ENCODE measurements around the gene POU3F3. TPM values are rescaled to one million over a fixed set of nuclear protein-coding genes. Genes with fewer than 3 reads are reported as not detected.

The POU3F3 gene
- total and polyA plus RNA-seq, 8 donors = not detected

- no peaks in the 10 kb centered on the region for H3K9me3 ChIP-seq
- H3K27ac ChIP-seq = no peak overlapping the region
- FAIRE-seq = no peak
- no peak for DNase-seq
- no peak for ATAC-seq
- intact Hi-C loops (cut with DNase I) = no loop called here
- 61 to 75% methylated on average over 8 of the region's 8 CpGs for WGBS, 2 donors
- H3K36me3 ChIP-seq = no peaks in the 10 kb centered on the region
- H3K4me3 ChIP-seq = no peak overlapping the region
- TF ChIP-seq CTCF (IDR thresholded peaks at IDR 0.05) = no peak
- H3K27me3 ChIP-seq = no peaks in the 10 kb centered on the region
- no peaks in the 10 kb centered on the region for H3K4me1 ChIP-seq
These were observed 43.7 kb downstream of the POU3F3 start for GRCh38 chr2:104897515-104898184.

- H3K4me1 ChIP-seq = no peaks in the 10 kb centered on the region
- no peaks in the 10 kb centered on the region for H3K27me3 ChIP-seq
- intact Hi-C loops (cut with DNase I) = no loop called here
- peak; percentile 21 to 42 (median 34) for ATAC-seq
- no peak for TF ChIP-seq CTCF (IDR thresholded peaks at IDR 0.05)
- H3K4me3 ChIP-seq = no peak overlapping the region
- no peak overlapping the region for H3K27ac ChIP-seq
- no peaks in the 10 kb centered on the region for H3K36me3 ChIP-seq
- no peak for DNase-seq
- FAIRE-seq = no peak
- WGBS, 2 donors = 38 to 39% methylated on average over 7 of the region's 7 CpGs
- no peaks in the 10 kb centered on the region for H3K9me3 ChIP-seq
These were observed 46.7 kb downstream of the POU3F3 start for GRCh38 chr2:104900608-104901007.

- Histone ChIP-seq H3K36me3 (no peaks in the 10 kb centered on the region), H3K4me3 (no peak overlapping the region), H3K27ac (peak overlapping the region in 1 of 4 donors; percentile 30), H3K27me3 (no peaks in the 10 kb centered on the region), H3K9me3 (no peaks in the 10 kb centered on the region), H3K4me1 (no peaks in the 10 kb centered on the region)
- TF ChIP-seq CTCF (IDR thresholded peaks at IDR 0.05) = no peak
- peak; percentile 75 to 90 (median 84) for ATAC-seq
- WGBS, 2 donors = 14 to 21% methylated on average over 14 of the region's 14 CpGs
- peak in 4 of 6 donors; percentile 28 to 52 (median 32) for DNase-seq
- intact Hi-C loops (cut with DNase I) = no loop called here
- FAIRE-seq = no peak
These were observed 47.3 kb downstream of the POU3F3 start for GRCh38 chr2:104901037-104901881.

GRCh38 chr2:104902317-104902716, 48.4 kb downstream of the POU3F3 start:
- no peaks in the 10 kb centered on the region for H3K36me3 ChIP-seq
- ATAC-seq (no peak), DNase-seq (no peak), FAIRE-seq (no peak)
- no peak overlapping the region for H3K4me3 ChIP-seq
- no peaks in the 10 kb centered on the region for H3K27me3 ChIP-seq
- 37 to 38% methylated on average over 6 of the region's 6 CpGs for WGBS, 2 donors
- intact Hi-C loops (cut with DNase I) = no loop called here
- H3K4me1 ChIP-seq = no peaks in the 10 kb centered on the region
- no peaks in the 10 kb centered on the region for H3K9me3 ChIP-seq
- H3K27ac ChIP-seq = peak overlapping the region in 1 of 4 donors; percentile 30
- TF ChIP-seq CTCF (IDR thresholded peaks at IDR 0.05) = no peak

Other genes starting within 250 kb of the POU3F3 start
- gene MRPS9, start 184.0 kb downstream of the POU3F3 start, total RNA-seq = 10 to 100 TPM in 3 of 6 donors, 1 to 10 TPM in 3; 8.8 to 14.5 (median 10.0) TPM
- 10 to 100 TPM; 13.1 to 23.6 TPM for gene MRPS9, start 184.0 kb downstream of the POU3F3 start, polyA plus RNA-seq